ENCODE data around the gene CCDC92. TPM values are rescaled to one million over a fixed set of nuclear protein-coding genes. Genes with fewer than 3 reads are reported as not detected.

CCDC92 gene
- total and polyA plus RNA-seq, 2 of the 8 experiments (the other 6 are each of a cell fraction or from before 2014, with no cell fraction given), result 0.43 to 0.51 TPM

DNA sequence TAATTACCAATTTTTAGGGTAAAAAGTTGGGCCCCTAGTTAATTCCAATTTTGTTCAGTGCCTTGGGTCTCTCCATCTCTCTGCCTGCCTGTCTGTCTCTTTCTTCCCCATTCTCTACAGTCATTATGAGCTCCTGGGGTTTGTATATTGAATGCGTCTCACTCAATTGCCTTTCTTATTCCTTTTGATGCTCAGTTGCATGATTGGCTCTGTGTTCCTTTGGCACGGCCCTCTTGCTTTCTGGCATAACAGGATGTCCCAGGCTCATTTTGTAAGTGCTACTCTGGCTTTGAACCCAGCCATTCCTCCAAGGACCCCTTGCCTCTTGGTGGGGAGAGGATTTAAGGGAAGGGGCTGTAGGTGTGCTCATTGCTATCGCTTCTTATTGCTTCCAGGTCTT, 36.0 kb upstream of the CCDC92 start:
- no peak overlapping the region for H3K56ac ChIP-seq (replicated peaks; ENCODE audit: insufficient read length, low read depth, low read length)
- H3K79me1 ChIP-seq (ENCODE audit: low read depth, low read length), result no peaks in the 10 kb centered on the region; the same call in 1 of the 2 replicates
- no peak overlapping the region for H3K9ac ChIP-seq (replicated peaks in 1 of 4; ENCODE audit: extremely low read depth in 1 of 4, low read depth in 3 of 4, low read length in 3 of 4)
- POLR2A ChIA-PET (ENCODE audit: partially characterized antibody), result interaction anchor here (1.0 kb wide), 1 partner anchor 8 kb away, joined by 3 read pairs; no protein-coding TSS in a partner anchor
- no peak overlapping the region for H3K4me2 ChIP-seq (ENCODE audit: insufficient read depth in 1 of 2, low read depth in 2 of 2, low read length in 2 of 2)
- H2BK15ac ChIP-seq (ENCODE audit: low read length), result no peak overlapping the region
- H2BK5ac ChIP-seq (ENCODE audit: low read depth, low read length), result no peak overlapping the region
- no peaks in the 10 kb centered on the region for H3K23me2 ChIP-seq (ENCODE audit: low read depth, low read length)
- 84% methylated on average over 3 of the region's 3 CpGs; no CpG with 5 or more reads in 1 of the 2 experiments for WGBS, 2 experiments (ENCODE audit: extremely low coverage in 1 of 2, insufficient coverage in 1 of 2, insufficient read length in 1 of 2, insufficient replicate concordance in 2 of 2, low coverage in 1 of 2, low lambda C conversion rate in 2 of 2, missing lambda C conversion rate in 1 of 2)
- H2BK120ac ChIP-seq (replicated peaks; ENCODE audit: low read depth, low read length), result no peak overlapping the region
- H3K4ac ChIP-seq (replicated peaks; ENCODE audit: insufficient read length, low read depth, low read length), result no peak overlapping the region
- no peaks in the 10 kb centered on the region for H3K27me3 ChIP-seq (replicated peaks in 1 of 4; ENCODE audit: control insufficient read depth in 3 of 4, extremely low read depth in 1 of 4, insufficient read depth in 3 of 4, low read length in 3 of 4)
- no peak overlapping the region for H3K23ac ChIP-seq (ENCODE audit: insufficient read length)
- H3K14ac ChIP-seq (ENCODE audit: insufficient read length), result no peak overlapping the region
- no peak overlapping the region for H3K27ac ChIP-seq (ENCODE audit: low read depth, low read length)
- peaks cover 3 to 11% of the 10 kb centered on the region in 2 experiments for H4K20me1 ChIP-seq (replicated peaks in 1 of 2; ENCODE audit: control insufficient read depth in 1 of 2, insufficient read depth in 2 of 2, low read length in 2 of 2)
- no peak overlapping the region for H2AK5ac ChIP-seq (ENCODE audit: low read depth, low read length)
- no peak overlapping the region for H4K5ac ChIP-seq (ENCODE audit: insufficient read length, low read depth, low read length)
- no peaks in the 10 kb centered on the region for H3K4me1 ChIP-seq (replicated peaks in 1 of 4; ENCODE audit: control insufficient read depth in 3 of 4, insufficient read depth in 4 of 4, low read length in 3 of 4)
- CTCF ChIA-PET (ENCODE audit: partially characterized antibody), result interaction anchor here (0.6 to 1.5 kb wide), 3 partner anchors 13 to 797 kb away, joined by 3 to 5 read pairs (median 4); no protein-coding TSS in a partner anchor
- H2BK20ac ChIP-seq (ENCODE audit: low read length), result no peak overlapping the region
- H3K79me2 ChIP-seq (ENCODE audit: control insufficient read depth in 1 of 2, insufficient read depth in 2 of 2, low read length in 2 of 2), result no peaks in the 10 kb centered on the region
- H4K8ac ChIP-seq (ENCODE audit: extremely low read depth, insufficient read depth, low read length), result no peak overlapping the region
- H2BK12ac ChIP-seq (ENCODE audit: low read depth, low read length), result no peak overlapping the region
- H3K18ac ChIP-seq (ENCODE audit: extremely low read depth, low read length), result no peak overlapping the region
- DNase-seq (ENCODE audit: low read depth in 1 of 2, low spot score in 2 of 2) (no peak), FAIRE-seq (no peak)
- H3K9me3 ChIP-seq (ENCODE audit: insufficient read depth in 2 of 2, low read depth in 1 of 2, low read length in 1 of 2), result no peaks in the 10 kb centered on the region
- H3K4me3 ChIP-seq (ENCODE audit: extremely low read depth in 1 of 4, insufficient read depth in 2 of 4, low read depth in 3 of 4, low read length in 4 of 4), result no peak overlapping the region
- H4K91ac ChIP-seq (replicated peaks; ENCODE audit: insufficient read length, low read length), result no peak overlapping the region
- no peak overlapping the region for H2AFZ ChIP-seq (ENCODE audit: low read length)
- H3K36me3 ChIP-seq (ENCODE audit: control insufficient read depth in 2 of 4, insufficient read depth in 4 of 4, low read length in 3 of 4), result peaks cover 0 to 16% (median 9%) of the 10 kb centered on the region in 4 experiments; a peak in 4 of 8 replicates
- no peak for TF ChIP-seq GTF2F1 (IDR thresholded peaks at IDR 0.05; ENCODE audit: borderline replicate concordance, low read depth, low read length)
